GM12873 (cell line): Measurements from ENCODE around the gene PPFIBP1.

Experiments used
- CTCF ChIP-seq: IDR thresholded peaks from 2 replicates; pipeline ENCODE4 v1.5.1; 2012; ENCODE audit warnings: low read depth, mild to moderate bottlenecking, moderate library complexity, low read length, control low read depth; ENCODE audit not compliant: insufficient read depth; ENCODE audit errors: missing control alignments

PPFIBP1 gene

GRCh38 chr12:27688671-27689070 is 164.7 kb downstream of the PPFIBP1 start:
- TF ChIP-seq CTCF, result no peak

GRCh38 chr12:27689558-27690180 is 165.7 kb downstream of the PPFIBP1 start:
- TF ChIP-seq CTCF, result no peak

- TF ChIP-seq CTCF, result no peak
These were observed 169.4 kb downstream of the PPFIBP1 start for GRCh38 chr12:27693403-27693802.

GRCh38 chr12:27695556-27696292 is 171.7 kb downstream of the PPFIBP1 start:
- no peak for TF ChIP-seq CTCF

GRCh38 chr12:27696293-27696652 is 172.3 kb downstream of the PPFIBP1 start, which contains the start of gene REP15:
Gene REP15 (plus strand): TSS chr12:27696447. CDS start chr12:27696563, 116 bp downstream.
- no peak for TF ChIP-seq CTCF

- no peak for TF ChIP-seq CTCF
These were observed 173.0 kb downstream of the PPFIBP1 start for GRCh38 chr12:27696864-27697564.
